GM18507 (cell line): ENCODE data around the gene PDE8B.

Experiments used
- DNase-seq: peaks from one replicate; pipeline ENCODE4 v3.0.0; 2011; ENCODE audit warnings: low read depth; ENCODE audit not compliant: insufficient read length; ENCODE audit errors: extremely low spot score
- FAIRE-seq: peaks from 2 replicates; lab custom pipeline; 2011; peaks lifted over from hg19 to GRCh38; lab: Jason Lieb, UNC

The PDE8B gene

GRCh38 chr5:77309140-77309539, 98.7 kb downstream of the PDE8B start:
- FAIRE-seq (no peak), DNase-seq (no peak)

GRCh38 chr5:77310494-77311213, 100.2 kb downstream of the PDE8B start:
- FAIRE-seq = no peak
- DNase-seq = no peak

- FAIRE-seq (no peak), DNase-seq (no peak)
These were observed 100.7 kb downstream of the PDE8B start for GRCh38 chr5:77311214-77311571.

DNA sequence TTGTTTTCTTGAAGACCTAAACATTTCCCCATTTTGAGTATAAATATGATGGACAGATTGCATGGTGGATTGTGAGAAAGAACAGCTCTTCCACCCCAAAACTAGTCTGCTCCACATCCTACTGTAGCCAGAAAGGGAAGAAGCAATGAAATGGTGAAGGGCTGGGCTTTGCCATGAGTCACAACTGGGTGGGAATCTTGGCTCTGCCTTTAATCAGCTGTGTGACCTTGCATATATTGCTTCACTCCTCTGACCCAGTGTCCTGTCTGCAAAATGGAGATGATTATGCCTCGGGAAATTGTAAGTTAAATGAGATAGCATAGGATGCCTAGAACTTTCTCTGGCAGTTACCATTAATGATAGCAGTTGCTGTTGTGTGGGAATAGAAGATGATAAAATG, 101.9 kb downstream of the PDE8B start:
- no peak for FAIRE-seq
- DNase-seq = no peak

DNA sequence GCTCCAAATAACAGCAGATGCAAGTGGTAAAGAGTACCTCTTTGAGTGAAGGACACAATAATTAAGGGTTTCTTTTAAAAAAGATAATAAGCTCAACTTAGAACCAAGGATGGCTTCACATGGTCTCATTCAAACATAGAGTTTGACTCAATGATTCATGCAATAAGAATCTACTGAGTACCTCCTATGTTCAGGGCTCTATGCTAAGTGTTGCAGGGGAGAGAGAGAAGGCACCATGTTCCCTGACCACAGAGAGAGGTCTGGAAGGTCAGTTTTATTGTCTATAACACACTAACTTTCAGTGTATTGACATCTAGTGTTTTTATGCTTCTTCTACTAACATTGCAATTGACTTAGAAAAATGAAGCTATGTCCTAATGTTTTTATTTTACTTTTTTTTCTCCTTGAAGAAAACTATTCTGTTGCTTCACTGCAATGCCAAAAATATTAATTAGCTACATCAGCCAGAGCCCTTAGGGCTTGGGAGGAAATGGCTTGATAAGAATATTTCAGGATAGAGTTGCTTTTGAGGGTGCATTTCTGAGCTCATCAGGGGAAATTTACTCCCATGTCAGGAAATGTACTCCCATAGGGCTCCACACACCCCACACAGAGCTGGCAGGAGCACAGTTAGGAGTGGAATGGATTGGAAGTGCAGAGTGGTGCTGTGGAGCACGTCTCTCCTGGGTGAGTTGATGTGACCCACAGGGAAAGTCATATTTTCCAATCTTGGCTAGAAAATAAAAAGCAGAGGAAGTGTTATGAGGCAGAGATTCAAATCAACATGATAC, 106.6 kb downstream of the PDE8B start:
- FAIRE-seq = no peak

GRCh38 chr5:77318060-77318459, 107.6 kb downstream of the PDE8B start:
- DNase-seq (no peak), FAIRE-seq (no peak)

More for the DNA sequence above, 106.6 kb downstream of the PDE8B start:
- no peak for DNase-seq

DNA sequence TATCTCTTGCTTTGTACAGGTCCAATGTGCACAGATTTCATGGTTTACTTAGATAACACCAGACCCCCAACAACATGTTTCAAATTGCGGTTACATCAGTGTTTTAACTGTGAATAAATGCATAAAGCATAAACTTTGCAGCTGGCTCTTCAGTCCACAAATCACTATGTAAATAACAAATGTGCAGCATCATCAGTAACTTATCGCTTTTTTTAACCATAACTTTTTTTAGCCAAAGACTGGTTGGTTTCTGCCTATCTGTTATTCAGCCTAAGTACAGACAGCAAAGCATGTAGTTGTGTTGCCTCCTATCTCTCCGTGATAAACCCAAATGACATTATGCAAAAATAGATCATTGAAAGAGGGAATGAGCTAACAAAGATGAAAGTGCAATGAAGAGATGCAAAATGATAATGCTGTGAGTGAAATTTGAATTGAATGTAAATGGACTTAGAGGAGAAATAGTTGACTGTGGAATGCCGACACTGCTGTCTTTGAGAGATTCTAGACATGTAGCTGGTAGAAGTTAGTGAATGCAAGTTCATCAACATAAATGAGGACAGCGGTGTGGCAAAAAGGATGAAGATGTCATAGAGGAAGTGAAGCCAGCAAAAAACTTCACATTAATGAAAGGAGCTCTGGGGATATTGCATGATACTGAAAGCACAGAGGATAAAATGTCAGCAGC, 108.8 kb downstream of the PDE8B start:
- DNase-seq = no peak

DNA sequence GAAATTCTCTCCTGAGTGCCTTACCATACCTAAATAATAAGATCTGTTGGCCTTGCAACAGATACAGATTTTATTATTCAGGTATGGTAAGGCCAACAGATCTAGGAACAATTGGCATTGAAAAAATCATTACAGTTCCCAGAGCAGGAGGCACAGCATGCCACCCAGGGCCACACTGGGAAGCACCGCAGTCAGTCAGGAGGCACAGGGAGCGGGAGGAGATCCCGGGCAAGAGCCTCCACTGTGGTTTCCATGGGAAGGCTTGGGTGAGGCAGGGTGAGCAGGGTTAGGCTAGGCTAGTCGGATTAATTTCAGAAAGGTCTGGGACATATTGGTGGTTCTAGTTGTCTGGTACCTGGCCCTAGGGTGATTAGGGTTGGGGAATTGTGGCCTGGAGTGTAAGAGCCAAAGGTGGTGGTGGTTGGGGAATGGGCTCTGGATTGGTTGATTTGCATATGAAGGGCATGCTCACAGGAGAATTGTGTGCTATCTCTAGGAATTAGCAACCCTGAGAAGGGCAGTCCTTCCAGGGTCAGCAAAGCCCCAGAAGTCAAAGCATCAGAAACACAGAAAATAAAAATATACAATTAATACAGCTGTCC, 111.4 kb downstream of the PDE8B start:
- DNase-seq (no peak), FAIRE-seq (no peak)

More for the DNA sequence above, 108.8 kb downstream of the PDE8B start:
- FAIRE-seq = no peak

GRCh38 chr5:77322406-77322805, 111.9 kb downstream of the PDE8B start:
- DNase-seq = no peak
- FAIRE-seq = no peak

DNA sequence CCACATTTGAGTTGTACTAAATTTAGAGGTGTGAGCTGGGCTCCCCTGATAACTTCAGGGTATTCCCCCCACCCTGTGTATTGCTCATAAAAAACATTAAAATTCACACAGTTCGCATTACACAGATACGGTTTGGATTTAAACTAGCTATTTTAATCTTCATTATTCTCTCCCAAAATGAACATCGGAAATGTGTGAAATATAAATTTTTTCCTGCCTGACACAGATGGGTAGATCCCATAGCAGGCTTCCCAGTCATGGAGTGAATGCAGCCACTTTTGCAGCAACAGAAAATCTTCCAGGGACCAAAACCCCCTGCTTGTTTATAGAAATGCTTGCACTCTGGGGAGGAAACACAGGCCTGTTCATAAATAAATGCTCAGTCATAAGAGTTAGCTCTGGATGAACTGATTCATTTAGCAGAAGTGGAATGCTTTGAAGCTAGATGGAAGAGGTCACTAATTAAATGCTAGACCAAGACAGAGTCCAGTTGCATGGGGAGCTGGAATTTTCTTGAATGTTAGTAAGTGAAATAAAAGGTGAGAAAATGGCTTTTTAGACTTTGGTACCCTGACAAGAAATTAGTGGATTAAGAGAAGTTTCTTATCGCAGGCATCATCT, 115.6 kb downstream of the PDE8B start:
- no peak for DNase-seq
- no peak for FAIRE-seq

DNA sequence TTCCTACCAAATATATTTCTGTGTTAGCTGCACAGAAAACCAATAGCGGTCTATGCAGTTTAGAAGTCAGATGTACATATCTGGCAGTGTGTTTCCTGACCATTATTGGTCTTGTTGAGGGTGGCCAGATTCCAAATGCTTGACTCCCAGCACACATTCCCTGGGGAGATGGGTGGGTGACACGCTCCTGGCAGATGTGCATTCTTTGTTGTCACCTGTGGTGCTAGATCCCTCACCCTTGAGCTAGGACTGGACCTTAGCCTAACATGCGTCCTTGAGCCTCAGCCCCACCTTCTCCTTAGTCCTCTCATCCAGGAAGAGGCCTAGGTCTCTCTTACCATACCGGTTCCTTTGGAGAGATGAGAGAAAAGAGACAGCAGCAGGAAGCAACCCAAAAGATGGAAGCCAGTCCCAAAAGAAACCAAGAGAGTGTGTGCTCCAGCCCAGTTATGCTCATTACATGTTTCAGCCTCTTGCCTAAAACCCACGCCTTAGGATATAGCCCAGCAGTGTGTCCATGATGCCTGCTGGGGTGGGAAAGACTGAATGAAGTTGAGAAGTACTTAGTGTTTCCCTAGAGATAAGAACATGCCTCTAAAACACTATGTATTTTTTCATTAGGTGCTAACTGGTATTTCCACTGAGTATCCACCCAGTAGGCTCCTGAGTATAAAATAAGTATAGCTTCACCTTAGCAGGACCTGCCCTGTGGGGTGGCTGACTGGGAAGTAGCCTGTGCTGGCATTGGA, 116.7 kb downstream of the PDE8B start:
- DNase-seq (no peak), FAIRE-seq (no peak)

GRCh38 chr5:77328930-77329647, 118.6 kb downstream of the PDE8B start:
- DNase-seq (no peak), FAIRE-seq (no peak)

GRCh38 chr5:77329664-77330430, 119.4 kb downstream of the PDE8B start:
- FAIRE-seq (no peak), DNase-seq (no peak)

GRCh38 chr5:77333036-77333435, 122.6 kb downstream of the PDE8B start:
- DNase-seq = no peak
- FAIRE-seq = no peak

- FAIRE-seq (no peak), DNase-seq (no peak)
These were observed 123.1 kb downstream of the PDE8B start for GRCh38 chr5:77333451-77334123.

DNA sequence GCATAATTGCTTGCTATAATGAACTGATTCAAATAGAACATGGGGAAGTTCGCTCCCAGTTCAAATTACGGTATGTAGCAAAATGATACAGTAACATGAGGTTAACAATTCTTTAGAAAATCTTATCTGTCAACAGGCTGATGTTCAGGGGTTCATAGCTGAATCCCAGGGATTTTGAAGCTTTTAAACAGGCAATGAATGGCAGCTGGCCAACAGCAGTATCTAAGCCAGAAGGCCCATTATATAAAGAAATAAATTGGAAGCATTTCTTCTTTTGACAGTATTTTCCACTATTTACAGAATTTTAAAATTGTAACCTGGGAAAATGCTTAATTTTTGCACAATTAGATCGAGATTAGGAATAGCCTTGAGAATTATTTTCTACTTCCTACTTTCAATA, 126.8 kb downstream of the PDE8B start:
- no peak for FAIRE-seq
- DNase-seq = no peak

DNA sequence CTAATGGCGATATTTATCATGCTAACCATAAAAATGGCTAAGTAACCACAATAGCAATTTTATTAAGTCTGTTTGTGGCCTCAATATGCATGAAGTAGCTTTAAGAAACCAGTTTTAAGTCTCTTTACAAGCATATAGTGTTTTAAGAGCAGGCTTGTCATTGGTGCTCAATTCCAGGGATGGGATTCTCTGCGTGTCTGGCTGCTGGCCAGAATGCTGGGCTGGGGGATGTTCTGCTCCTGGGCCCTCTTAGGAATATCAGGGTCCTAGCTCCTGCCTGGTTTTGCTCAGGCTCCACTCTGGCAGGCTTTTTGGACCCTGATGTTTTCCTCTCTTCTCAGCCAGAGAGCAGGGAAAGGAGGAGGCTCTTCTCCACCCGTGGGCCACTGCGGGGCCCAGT, 127.2 kb downstream of the PDE8B start:
- no peak for DNase-seq
- no peak for FAIRE-seq
